Psoas muscle (tissue), 8 donors: Measurements from ENCODE around the gene PRPF40A. TPM values are rescaled to one million over a fixed set of nuclear protein-coding genes. Genes with fewer than 3 reads are reported as not detected.
A peak's percentile ranks its signal among the peaks of the same experiment; 100 is the strongest.

ENCODE experiments used
- ATAC-seq, 4 donors: fragments of 200-7000 bp; cut with Tn5 transposase; one replicate each; pipeline ENCODE4 v1.9.1; 2020; ENCODE audit warnings: moderate library complexity in 3 of 4, mild to moderate bottlenecking in 2 of 4
- DNase-seq, 2 donors: peaks; one replicate each; pipeline ENCODE4 v3.0.0-alpha.2; 2020
- H3K27ac ChIP-seq: fragments of 200-600 bp; one replicate; pipeline ENCODE4 v1.8.0; 2022
- H3K27me3 ChIP-seq, 3 donors: fragments of 200-600 bp in 1 of 3; one replicate each; pipeline versions ENCODE4 v1.6.1 to v1.8.0; 2013 to 2022; ENCODE audit warnings: low read length in 2 of 3, mild to moderate bottlenecking in 2 of 3, moderate library complexity in 1 of 3; ENCODE audit not compliant: insufficient read depth in 3 of 3
- H3K36me3 ChIP-seq, 2 donors: fragments of 200-600 bp in 1 of 2; one replicate each; pipeline versions ENCODE4 v1.6.1 to v1.8.0; 2013 to 2022; ENCODE audit warnings: low read depth in 1 of 2, mild to moderate bottlenecking in 1 of 2, moderate library complexity in 1 of 2; ENCODE audit not compliant: insufficient read depth in 1 of 2
- H3K4me1 ChIP-seq: fragments of 200-600 bp; one replicate; pipeline ENCODE4 v1.8.0; 2022
- H3K4me3 ChIP-seq: fragments of 200-600 bp; one replicate; pipeline ENCODE4 v1.8.0; 2022; ENCODE audit warnings: mild to moderate bottlenecking
- H3K9me3 ChIP-seq: fragments of 200-600 bp; one replicate; pipeline ENCODE4 v1.8.0; 2022
- CTCF ChIP-seq: fragments of 200-600 bp; IDR thresholded peaks from one replicate; pipeline ENCODE4 v1.8.0; 2022; ENCODE audit warnings: antibody characterized with exemption
- WGBS, 3 donors: extraction: QIAGEN DNeasy Blood & Tissue Kit; methylation state at CpG; one replicate each; pipeline versions ENCODE4 v1.1.6 to v1.1.7; 2013; 5-methylcytosine and 5-hydroxymethylcytosine counted together
- intact Hi-C, 2 donors: fragments of 100-400 bp; cut with DNase I; formaldehyde crosslinking; loops; one replicate each; pipeline versions ENCODE4 v1.11.0 to v1.14.2; 2022
- polyA plus RNA-seq, 3 donors: library from polyadenylated mRNA; stranded (reverse); fragments of 200-250 nt; gene quantifications; one replicate each; pipeline ENCODE4 v1.2.3, GENCODE V29; 2013
- total RNA-seq, 4 donors: library from RNA; stranded (reverse); fragmentation: NEBNext Ultra II Directional in 2 of 4; extraction: Animal tissue kit (Norgen Biotek cat#: 25700) in 2 of 4; gene quantifications; one replicate each; pipeline versions ENCODE4 v1.2.1 to v1.2.4, GENCODE V29; 2021 to 2023
- donor health status: healthy with polysubstance abuse.
- donor health status: DM: no; HTN: no; CAD: no; lungs with moderate emphysema.
- donor health status: Bipolar disorder and iron deficiency.
- donor health status: healthy.
- donor health status: DM: yes; HTN: yes; CAD: no.
- donor health status: DM: no; HTN: no; CAD: no.
- donor health status: DM: no; HTN: no; CAD: no.
- donor health status: DM: yes; HTN: yes; CAD: no.

PRPF40A gene
- total and polyA plus RNA-seq, 7 donors: 19.6 to 53.7 (median 39.6) TPM

GRCh38 chr2:152718076-152718908 lies 1.0 kb upstream of the PRPF40A start, which contains the start of gene ARL6IP6:
Gene ARL6IP6, plus strand, starts transcription at chr2:152718620. Its CDS starts 5 bp downstream, at chr2:152718625.
- H3K27me3 ChIP-seq: no peaks in the 10 kb centered on the region
- peaks cover 0 to 33% of the 10 kb centered on the region in 2 donors for H3K36me3 ChIP-seq
- 0% methylated on average over 75 to 87 of the region's 87 CpGs for WGBS, 3 donors
- peak within 1 kb of the TSS; percentile 97 for H3K27ac ChIP-seq
- H3K9me3 ChIP-seq: no peaks in the 10 kb centered on the region
- intact Hi-C loops: loop anchor here (5.0 to 10.0 kb wide), 3 partner anchors 36 to 541 kb away; partner anchors contain the start of genes FMNL2 (in 1 of the 2) and STAM2 (in 1 of the 2)
- peaks cover 41% of the 10 kb centered on the region for H3K4me1 ChIP-seq
- ATAC-seq: peak; percentile 84 to 89 (median 85)
- H3K4me3 ChIP-seq: peak within 1 kb of the TSS; percentile 79
- TF ChIP-seq CTCF: no peak
- peak; percentile 93 to 95 for DNase-seq

- 0 to 1% (median 0%) methylated on average over 13 of the region's 13 CpGs for WGBS, 3 donors
- intact Hi-C loops: loop anchor here (2.0 to 10.0 kb wide), 4 partner anchors 35 to 542 kb away; partner anchors contain the start of genes STAM2 (in 2 of the 2) and FMNL2 (in 1 of the 2)
- peak overlapping the region; percentile 97 for H3K27ac ChIP-seq
- peaks cover 0 to 48% of the 10 kb centered on the region in 2 donors for H3K36me3 ChIP-seq
- peak overlapping the region; percentile 79 for H3K4me3 ChIP-seq
- peaks cover 49% of the 10 kb centered on the region for H3K4me1 ChIP-seq
- H3K27me3 ChIP-seq: no peaks in the 10 kb centered on the region
- H3K9me3 ChIP-seq: no peaks in the 10 kb centered on the region
- no peak for ATAC-seq
- peak; percentile 20 to 46 for DNase-seq
- TF ChIP-seq CTCF: no peak
Measured at GRCh38 chr2:152716805-152717227, 445 bp downstream of the PRPF40A start.

DNA sequence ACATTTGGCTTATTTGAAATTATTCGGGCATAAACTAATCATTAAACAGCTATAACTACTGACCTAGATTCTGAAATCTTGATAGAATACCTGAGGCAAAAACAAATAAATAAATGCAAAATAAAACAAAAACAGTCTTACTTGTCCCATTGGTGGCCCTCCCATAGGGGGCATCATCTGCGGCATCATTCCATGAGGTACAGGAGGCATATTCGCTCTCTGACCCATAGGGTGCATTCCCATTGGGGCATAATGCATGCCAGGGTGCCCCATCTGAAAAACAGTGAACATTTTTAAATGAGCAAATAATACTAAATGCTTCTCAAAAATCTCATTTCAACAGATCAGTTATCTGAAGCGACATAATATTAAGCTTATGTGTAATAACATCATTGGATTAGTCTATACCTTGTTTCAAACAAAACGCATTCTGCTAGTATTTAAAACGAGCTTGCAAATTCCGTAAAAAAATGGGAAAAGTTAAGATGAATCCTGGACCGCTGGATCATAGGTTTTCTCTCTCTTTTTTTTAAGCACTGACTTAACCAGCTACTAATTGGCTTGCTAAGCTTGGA lies 1.3 kb downstream of the PRPF40A start:
- intact Hi-C loops: loop anchor here (2.0 to 10.0 kb wide), 4 partner anchors 34 to 541 kb away; partner anchors contain the start of genes STAM2 (in 2 of the 2) and FMNL2 (in 1 of the 2)
- DNase-seq (no peak), ATAC-seq (no peak)
- Histone ChIP-seq H3K27ac (peak overlapping the region; percentile 97), H3K4me3 (peak overlapping the region; percentile 79), H3K4me1 (peaks cover 48% of the 10 kb centered on the region), H3K27me3 (no peaks in the 10 kb centered on the region), H3K36me3 (peaks cover 0 to 42% of the 10 kb centered on the region in 2 donors), H3K9me3 (no peaks in the 10 kb centered on the region)
- 27 to 33% (median 28%) methylated on average over 8 of the region's 8 CpGs for WGBS, 3 donors
- TF ChIP-seq CTCF: peak; percentile 11

GRCh38 chr2:152715112-152715511 lies 2.1 kb downstream of the PRPF40A start:
- intact Hi-C loops: loop anchor here (5.0 to 10.0 kb wide), 3 partner anchors 33 to 538 kb away; partner anchors contain the start of genes FMNL2 (in 1 of the 2) and STAM2 (in 1 of the 2)
- peak overlapping the region; percentile 79 for H3K4me3 ChIP-seq
- H3K36me3 ChIP-seq: peaks cover 0 to 48% of the 10 kb centered on the region in 2 donors
- DNase-seq (no peak), ATAC-seq (no peak)
- TF ChIP-seq CTCF: no peak
- 70 to 81% (median 80%) methylated on average over 1 of the region's 1 CpG for WGBS, 3 donors
- no peaks in the 10 kb centered on the region for H3K27me3 ChIP-seq
- H3K4me1 ChIP-seq: peaks cover 40% of the 10 kb centered on the region
- H3K9me3 ChIP-seq: no peaks in the 10 kb centered on the region
- H3K27ac ChIP-seq: no peak overlapping the region
